Parathyroid adenoma (tissue), 2 donors: Measurements from ENCODE around the gene ASCL4.
A peak's percentile ranks its signal among the peaks of the same experiment; 100 is the strongest.

Experiments used
- H2AFZ ChIP-seq: fragments of 300-600 bp; sonication (generic); one replicate; pipeline ENCODE4 v1.7.0; 2017; ENCODE audit warnings: antibody characterized with exemption, mild to moderate bottlenecking
- H3K27ac ChIP-seq: fragments of 300-600 bp; sonication (generic); one replicate; pipeline ENCODE4 v1.7.0; 2017
- H3K27me3 ChIP-seq: fragments of 300-600 bp; sonication (generic); one replicate; pipeline ENCODE4 v1.7.0; 2017; ENCODE audit warnings: low read length; ENCODE audit not compliant: control insufficient read depth, insufficient read depth
- H3K36me3 ChIP-seq: fragments of 300-600 bp; sonication (generic); one replicate; pipeline ENCODE4 v1.7.0; 2017; ENCODE audit warnings: low read length; ENCODE audit not compliant: control insufficient read depth, insufficient read depth
- H3K4me1 ChIP-seq: fragments of 300-600 bp; sonication (generic); one replicate; pipeline ENCODE4 v1.7.0; 2017; ENCODE audit warnings: control low read depth
- H3K4me2 ChIP-seq: fragments of 300-600 bp; sonication (generic); one replicate; pipeline ENCODE4 v1.7.0; 2017; ENCODE audit warnings: low read length
- H3K4me3 ChIP-seq: fragments of 300-600 bp; sonication (generic); one replicate; pipeline ENCODE4 v1.7.0; 2017; ENCODE audit warnings: low read depth, low read length
- H3K79me2 ChIP-seq: fragments of 300-600 bp; sonication (generic); one replicate; pipeline ENCODE4 v1.7.0; 2017; ENCODE audit warnings: control low read depth
- H3K9ac ChIP-seq: fragments of 300-600 bp; sonication (generic); one replicate; pipeline ENCODE4 v1.7.0; 2017; ENCODE audit warnings: mild to moderate bottlenecking
- H3K9me3 ChIP-seq: fragments of 300-600 bp; sonication (generic); one replicate; pipeline ENCODE4 v1.7.0; 2017; ENCODE audit warnings: low read length; ENCODE audit not compliant: control insufficient read depth
- CTCF ChIP-seq: fragments of 300-600 bp; sonication (generic); IDR thresholded peaks from one replicate; pipeline ENCODE4 v1.7.0; 2017; ENCODE audit warnings: antibody characterized with exemption, mild to moderate bottlenecking
- donor health status: primary hyperparathyroidism.

ASCL4 gene

GRCh38 chr12:107732365-107732764 lies 42.1 kb upstream of the ASCL4 start:
- Histone ChIP-seq H3K9me3 (no peaks in the 10 kb centered on the region), H2AFZ (no peak overlapping the region), H3K79me2 (no peaks in the 10 kb centered on the region), H3K27ac (peak overlapping the region; percentile 83), H3K36me3 (no peaks in the 10 kb centered on the region), H3K4me2 (peak overlapping the region; percentile 50), H3K27me3 (no peaks in the 10 kb centered on the region), H3K4me1 (peaks cover 27% of the 10 kb centered on the region), H3K9ac (no peak overlapping the region), H3K4me3 (peak overlapping the region; percentile 38)
- TF ChIP-seq CTCF, result no peak

DNA sequence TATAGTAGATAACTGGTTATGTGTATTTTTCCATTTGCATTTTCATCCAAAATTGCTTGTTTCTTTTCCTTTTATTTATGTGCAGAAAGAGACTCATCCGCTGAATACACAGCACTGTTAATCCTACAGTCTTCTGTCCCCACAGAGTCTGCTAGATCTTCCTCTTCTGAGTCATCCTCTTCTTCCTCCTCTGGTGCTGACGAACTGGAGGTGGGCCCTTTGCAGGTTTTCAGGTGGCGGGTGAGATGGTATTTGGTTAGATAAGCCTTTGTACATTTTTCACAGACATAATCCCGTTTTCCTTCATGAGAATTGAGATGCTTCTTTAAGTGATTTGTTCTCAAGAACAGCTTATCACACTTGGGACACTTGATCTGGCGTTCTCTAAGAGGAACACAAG lies 40.4 kb upstream of the ASCL4 start:
- no peaks in the 10 kb centered on the region for H3K36me3 ChIP-seq
- no peak for TF ChIP-seq CTCF

DNA sequence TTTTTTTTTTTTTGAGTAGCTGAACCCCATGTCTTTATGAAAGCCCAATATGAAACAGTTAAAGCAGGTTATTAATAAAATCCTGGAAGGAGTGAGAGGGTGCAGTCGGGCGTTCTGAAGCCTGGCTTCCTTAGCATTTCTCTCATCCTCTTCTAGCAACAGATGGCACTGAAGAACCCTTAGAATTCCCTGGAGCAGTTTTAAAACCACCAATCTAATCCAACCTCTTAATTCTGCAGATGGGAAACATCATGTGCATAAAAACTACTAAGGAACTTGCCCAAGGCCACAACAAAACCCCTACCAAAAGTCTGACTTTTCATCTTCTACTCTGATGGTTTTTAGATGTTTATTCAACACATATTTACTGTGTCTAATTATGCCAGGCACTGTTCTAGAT lies 38.7 kb upstream of the ASCL4 start:
- Histone ChIP-seq H3K27ac (no peak overlapping the region), H3K4me1 (peaks cover 20% of the 10 kb centered on the region), H3K9ac (no peak overlapping the region), H2AFZ (no peak overlapping the region), H3K27me3 (no peaks in the 10 kb centered on the region), H3K9me3 (no peaks in the 10 kb centered on the region), H3K4me3 (no peak overlapping the region), H3K4me2 (no peak overlapping the region), H3K36me3 (no peaks in the 10 kb centered on the region), H3K79me2 (no peaks in the 10 kb centered on the region)
- TF ChIP-seq CTCF, result no peak

More for the DNA sequence above, 40.4 kb upstream of the ASCL4 start:
- H3K9ac ChIP-seq, result no peak overlapping the region
- no peaks in the 10 kb centered on the region for H3K9me3 ChIP-seq
- no peak overlapping the region for H3K4me2 ChIP-seq
- H3K79me2 ChIP-seq, result no peaks in the 10 kb centered on the region
- H3K4me3 ChIP-seq, result no peak overlapping the region
- H3K4me1 ChIP-seq, result peaks cover 26% of the 10 kb centered on the region
- no peak overlapping the region for H2AFZ ChIP-seq
- H3K27me3 ChIP-seq, result no peaks in the 10 kb centered on the region
- no peak overlapping the region for H3K27ac ChIP-seq

GRCh38 chr12:107736914-107737313 lies 37.6 kb upstream of the ASCL4 start:
- Histone ChIP-seq H3K36me3 (no peaks in the 10 kb centered on the region), H3K27ac (no peak overlapping the region)

More at GRCh38 chr12:107736914-107737313, 37.6 kb upstream of the ASCL4 start:
- no peak overlapping the region for H3K4me3 ChIP-seq
- H2AFZ ChIP-seq, result no peak overlapping the region
- H3K79me2 ChIP-seq, result no peaks in the 10 kb centered on the region
- no peaks in the 10 kb centered on the region for H3K9me3 ChIP-seq
- H3K9ac ChIP-seq, result no peak overlapping the region
- no peak overlapping the region for H3K4me2 ChIP-seq
- no peak for TF ChIP-seq CTCF
- no peaks in the 10 kb centered on the region for H3K27me3 ChIP-seq
- peaks cover 10% of the 10 kb centered on the region for H3K4me1 ChIP-seq
